Thoracic aorta (tissue), 2 donors: ENCODE measurements around the gene RNF125. TPM values are rescaled to one million over a fixed set of nuclear protein-coding genes. Genes with fewer than 3 reads are reported as not detected.

Source experiments
- ATAC-seq: fragments of 150-250 bp; one replicate; pipeline ENCODE4 v1.8.0; 2017; ENCODE audit warnings: low read depth; ENCODE audit not compliant: insufficient number of reproducible peaks, low FRiP score
- DNase-seq: peaks from one replicate; pipeline ENCODE4 v3.0.0-alpha.2; 2020; ENCODE audit warnings: low spot score
- H3K27ac ChIP-seq, 2 donors: fragments of 200-600 bp; sonication (generic); 1 replicate in 1 of 2; 2 replicates in 1 of 2; pipeline ENCODE4 v1.5.1; 2016; ENCODE audit warnings: mild to moderate bottlenecking in 2 of 2, moderate library complexity in 2 of 2
- H3K27me3 ChIP-seq: fragments of 200-600 bp; sonication (generic); replicated peaks from 2 replicates; pipeline ENCODE4 v1.6.0; 2016; ENCODE audit warnings: mild to moderate bottlenecking; ENCODE audit not compliant: insufficient read depth
- H3K36me3 ChIP-seq: fragments of 200-600 bp; sonication (generic); one replicate; pipeline ENCODE4 v1.5.1; 2016
- H3K4me1 ChIP-seq, 2 donors: fragments of 200-600 bp; sonication (generic); 1 replicate in 1 of 2; 2 replicates in 1 of 2; pipeline versions ENCODE4 v1.5.1 to v1.6.0; 2016; ENCODE audit warnings: low read depth in 2 of 2, mild to moderate bottlenecking in 1 of 2; ENCODE audit not compliant: control insufficient read depth in 1 of 2
- H3K4me3 ChIP-seq: fragments of 200-600 bp; sonication (generic); 2 replicates; pipeline ENCODE4 v1.5.1; 2016; ENCODE audit warnings: mild to moderate bottlenecking
- H3K9me3 ChIP-seq: fragments of 200-600 bp; sonication (generic); 2 replicates; pipeline ENCODE4 v1.5.1; 2016
- total RNA-seq, 2 donors: library from RNA; depleted of rRNA; stranded (reverse); fragments of >200 nt; gene quantifications; one replicate each; pipeline versions ENCODE4 v1.1.0 to v1.2.3, GENCODE V29; 2016
- TF ChIP-seq, protein P1 (sequence below): fragments of 200-600 bp; sonication (generic); IDR thresholded peaks from one replicate; pipeline ENCODE4 v1.5.1; 2019; ENCODE audit warnings: antibody characterized with exemption

Gene RNF125
- total RNA-seq, 2 donors from 2014 or later: 2.2 to 4.6 TPM

- Histone ChIP-seq H3K4me1 (peaks cover 17% of the 10 kb centered on the region in 2 donors), H3K9me3 (no peaks in the 10 kb centered on the region), H3K36me3 (no peaks in the 10 kb centered on the region), H3K27me3 (no peaks in the 10 kb centered on the region), H3K4me3 (no peak overlapping the region), H3K27ac (no peak overlapping the region)
- ATAC-seq (no peak), DNase-seq (no peak)
- TF ChIP-seq, protein P1, sequence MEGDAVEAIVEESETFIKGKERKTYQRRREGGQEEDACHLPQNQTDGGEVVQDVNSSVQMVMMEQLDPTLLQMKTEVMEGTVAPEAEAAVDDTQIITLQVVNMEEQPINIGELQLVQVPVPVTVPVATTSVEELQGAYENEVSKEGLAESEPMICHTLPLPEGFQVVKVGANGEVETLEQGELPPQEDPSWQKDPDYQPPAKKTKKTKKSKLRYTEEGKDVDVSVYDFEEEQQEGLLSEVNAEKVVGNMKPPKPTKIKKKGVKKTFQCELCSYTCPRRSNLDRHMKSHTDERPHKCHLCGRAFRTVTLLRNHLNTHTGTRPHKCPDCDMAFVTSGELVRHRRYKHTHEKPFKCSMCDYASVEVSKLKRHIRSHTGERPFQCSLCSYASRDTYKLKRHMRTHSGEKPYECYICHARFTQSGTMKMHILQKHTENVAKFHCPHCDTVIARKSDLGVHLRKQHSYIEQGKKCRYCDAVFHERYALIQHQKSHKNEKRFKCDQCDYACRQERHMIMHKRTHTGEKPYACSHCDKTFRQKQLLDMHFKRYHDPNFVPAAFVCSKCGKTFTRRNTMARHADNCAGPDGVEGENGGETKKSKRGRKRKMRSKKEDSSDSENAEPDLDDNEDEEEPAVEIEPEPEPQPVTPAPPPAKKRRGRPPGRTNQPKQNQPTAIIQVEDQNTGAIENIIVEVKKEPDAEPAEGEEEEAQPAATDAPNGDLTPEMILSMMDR: no peak
Measured at GRCh38 chr18:32095900-32096229, 77.2 kb downstream of the RNF125 start.

- Histone ChIP-seq H3K27me3 (no peaks in the 10 kb centered on the region), H3K9me3 (no peaks in the 10 kb centered on the region), H3K4me1 (peaks cover 17% of the 10 kb centered on the region in 2 donors), H3K27ac (no peak overlapping the region), H3K4me3 (no peak overlapping the region), H3K36me3 (no peaks in the 10 kb centered on the region)
- TF ChIP-seq, protein P1: no peak
- DNase-seq (no peak), ATAC-seq (no peak)
Measured at GRCh38 chr18:32096946-32097345, 78.3 kb downstream of the RNF125 start.

- ATAC-seq (no peak), DNase-seq (no peak)
- no peaks in the 10 kb centered on the region for H3K27me3 ChIP-seq
- H3K36me3 ChIP-seq: no peaks in the 10 kb centered on the region
- H3K27ac ChIP-seq: no peak overlapping the region
- no peak overlapping the region for H3K4me3 ChIP-seq
- H3K9me3 ChIP-seq: no peaks in the 10 kb centered on the region
- TF ChIP-seq, protein P1: no peak
- peaks cover 0 to 2% of the 10 kb centered on the region in 2 donors for H3K4me1 ChIP-seq
Measured at GRCh38 chr18:32104516-32104915, 85.9 kb downstream of the RNF125 start.

GRCh38 chr18:32110005-32110404, 91.4 kb downstream of the RNF125 start:
- Histone ChIP-seq H3K27ac (no peak overlapping the region), H3K27me3 (no peaks in the 10 kb centered on the region), H3K4me3 (no peak overlapping the region), H3K9me3 (no peaks in the 10 kb centered on the region), H3K4me1 (no peaks in the 10 kb centered on the region), H3K36me3 (no peaks in the 10 kb centered on the region)
- TF ChIP-seq, protein P1: no peak
- ATAC-seq: no peak
- no peak for DNase-seq

DNA sequence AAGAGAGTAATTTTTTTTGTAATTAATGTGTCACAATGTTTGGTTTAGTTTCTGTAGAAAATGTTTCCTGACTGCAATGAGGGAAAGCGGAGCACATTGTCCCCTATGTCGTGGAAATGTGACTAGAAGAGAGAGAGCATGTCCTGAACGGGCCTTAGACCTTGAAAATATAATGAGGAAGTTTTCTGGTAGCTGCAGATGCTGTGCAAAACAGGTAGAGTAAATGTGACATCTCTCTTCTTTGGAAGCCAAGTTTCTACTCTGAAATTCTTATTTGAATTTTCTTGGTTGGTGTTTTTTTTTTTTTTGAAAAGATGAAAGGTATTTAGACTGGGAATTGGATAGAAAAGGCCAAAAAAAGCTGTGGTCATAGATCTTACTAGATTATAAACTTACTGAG, 93.1 kb downstream of the RNF125 start:
- peaks cover under 1% of the 10 kb centered on the region for H3K36me3 ChIP-seq
- DNase-seq: no peak
- H3K27me3 ChIP-seq: no peaks in the 10 kb centered on the region
- TF ChIP-seq, protein P1: no peak
- ATAC-seq: no peak
- H3K9me3 ChIP-seq: no peaks in the 10 kb centered on the region
- H3K27ac ChIP-seq: no peak overlapping the region
- no peak overlapping the region for H3K4me3 ChIP-seq
- no peaks in the 10 kb centered on the region for H3K4me1 ChIP-seq
